Rectal smooth muscle tissue (tissue), 1 donor: ENCODE data around the gene TMEM132D.
"Not testable (repeated sequence)": the region's sequence is repeated elsewhere in the genome, so short reads cannot be mapped to it uniquely, and the experiment has no call there.

Experiments used
- H3K27ac ChIP-seq: one replicate; pipeline ENCODE4 v1.7.0; 2013; ENCODE audit warnings: low read depth, low read length, inconsistent platforms
- H3K27me3 ChIP-seq: one replicate; pipeline ENCODE4 v1.7.0; 2013; ENCODE audit warnings: low read length; ENCODE audit not compliant: control insufficient read depth, insufficient read depth
- H3K36me3 ChIP-seq: one replicate; pipeline ENCODE4 v1.7.0; 2013; ENCODE audit warnings: low read length; ENCODE audit not compliant: control insufficient read depth, insufficient read depth
- H3K4me1 ChIP-seq: one replicate; pipeline ENCODE4 v1.7.0; 2013; ENCODE audit warnings: low read length; ENCODE audit not compliant: control insufficient read depth, insufficient read depth
- H3K4me3 ChIP-seq: one replicate; pipeline ENCODE4 v1.7.0; 2013; ENCODE audit warnings: low read length
- H3K9ac ChIP-seq: one replicate; pipeline ENCODE4 v1.7.0; 2013; ENCODE audit warnings: low read length

The TMEM132D gene

GRCh38 chr12:129549656-129550055 is 354.2 kb downstream of the TMEM132D start:
- H3K9ac ChIP-seq, result no peak overlapping the region
- H3K27me3 ChIP-seq, result no peaks in the 10 kb centered on the region
- no peak overlapping the region for H3K27ac ChIP-seq
- H3K4me3 ChIP-seq, result no peak overlapping the region
- no peaks in the 10 kb centered on the region for H3K36me3 ChIP-seq
- no peaks in the 10 kb centered on the region for H3K4me1 ChIP-seq

GRCh38 chr12:129549020-129549419 is 354.8 kb downstream of the TMEM132D start:
- not testable (repeated sequence) for H3K4me1 ChIP-seq, H3K27ac ChIP-seq, H3K27me3 ChIP-seq, H3K36me3 ChIP-seq, H3K4me3 ChIP-seq, H3K9ac ChIP-seq

GRCh38 chr12:129544716-129545115 is 359.1 kb downstream of the TMEM132D start:
- no peaks in the 10 kb centered on the region for H3K36me3 ChIP-seq
- H3K27ac ChIP-seq, result no peak overlapping the region
- H3K4me1 ChIP-seq, result no peaks in the 10 kb centered on the region

GRCh38 chr12:129540954-129541353 is 362.9 kb downstream of the TMEM132D start:
- no peaks in the 10 kb centered on the region for H3K4me1 ChIP-seq
- H3K36me3 ChIP-seq, result no peaks in the 10 kb centered on the region
- no peaks in the 10 kb centered on the region for H3K27me3 ChIP-seq
- H3K27ac ChIP-seq, result no peak overlapping the region
- no peak overlapping the region for H3K9ac ChIP-seq
- H3K4me3 ChIP-seq, result no peak overlapping the region

More at GRCh38 chr12:129544716-129545115, 359.1 kb downstream of the TMEM132D start:
- Histone ChIP-seq H3K27me3 (no peaks in the 10 kb centered on the region), H3K9ac (no peak overlapping the region), H3K4me3 (no peak overlapping the region)

- no peaks in the 10 kb centered on the region for H3K27me3 ChIP-seq
- no peaks in the 10 kb centered on the region for H3K36me3 ChIP-seq
- H3K9ac ChIP-seq, result no peak overlapping the region
- no peak overlapping the region for H3K27ac ChIP-seq
- no peaks in the 10 kb centered on the region for H3K4me1 ChIP-seq
- no peak overlapping the region for H3K4me3 ChIP-seq
Observed at GRCh38 chr12:129540249-129540648, 363.6 kb downstream of the TMEM132D start.

GRCh38 chr12:129538724-129539335 is 365.0 kb downstream of the TMEM132D start:
- not testable (repeated sequence) for H3K36me3 ChIP-seq, H3K4me1 ChIP-seq, H3K4me3 ChIP-seq, H3K27ac ChIP-seq, H3K9ac ChIP-seq, H3K27me3 ChIP-seq

- H3K9ac ChIP-seq, result no peak overlapping the region
- no peaks in the 10 kb centered on the region for H3K36me3 ChIP-seq
- no peak overlapping the region for H3K27ac ChIP-seq
- H3K4me3 ChIP-seq, result no peak overlapping the region
- H3K4me1 ChIP-seq, result no peaks in the 10 kb centered on the region
- no peaks in the 10 kb centered on the region for H3K27me3 ChIP-seq
Observed at GRCh38 chr12:129538137-129538536, 365.7 kb downstream of the TMEM132D start.

GRCh38 chr12:129534966-129535750 is 368.7 kb downstream of the TMEM132D start:
- H3K4me1 ChIP-seq, result no peaks in the 10 kb centered on the region
- no peak overlapping the region for H3K4me3 ChIP-seq
- no peaks in the 10 kb centered on the region for H3K36me3 ChIP-seq
- H3K27ac ChIP-seq, result no peak overlapping the region
- H3K9ac ChIP-seq, result no peak overlapping the region
- H3K27me3 ChIP-seq, result no peaks in the 10 kb centered on the region

GRCh38 chr12:129532707-129533499 is 370.9 kb downstream of the TMEM132D start:
- no peaks in the 10 kb centered on the region for H3K4me1 ChIP-seq
- no peaks in the 10 kb centered on the region for H3K27me3 ChIP-seq
- H3K4me3 ChIP-seq, result no peak overlapping the region
- no peak overlapping the region for H3K9ac ChIP-seq
- H3K36me3 ChIP-seq, result no peaks in the 10 kb centered on the region
- no peak overlapping the region for H3K27ac ChIP-seq

GRCh38 chr12:129532082-129532481 is 371.7 kb downstream of the TMEM132D start:
- no peaks in the 10 kb centered on the region for H3K4me1 ChIP-seq
- H3K4me3 ChIP-seq, result no peak overlapping the region
- no peak overlapping the region for H3K9ac ChIP-seq
- no peaks in the 10 kb centered on the region for H3K36me3 ChIP-seq
- no peak overlapping the region for H3K27ac ChIP-seq
- no peaks in the 10 kb centered on the region for H3K27me3 ChIP-seq

GRCh38 chr12:129530984-129531383 is 372.8 kb downstream of the TMEM132D start:
- H3K4me3 ChIP-seq, result no peak overlapping the region
- no peaks in the 10 kb centered on the region for H3K27me3 ChIP-seq
- no peak overlapping the region for H3K9ac ChIP-seq
- no peaks in the 10 kb centered on the region for H3K4me1 ChIP-seq
- no peaks in the 10 kb centered on the region for H3K36me3 ChIP-seq
- no peak overlapping the region for H3K27ac ChIP-seq

- H3K9ac ChIP-seq, result no peak overlapping the region
- H3K4me1 ChIP-seq, result no peaks in the 10 kb centered on the region
- H3K27ac ChIP-seq, result no peak overlapping the region
- H3K27me3 ChIP-seq, result no peaks in the 10 kb centered on the region
- H3K36me3 ChIP-seq, result no peaks in the 10 kb centered on the region
- no peak overlapping the region for H3K4me3 ChIP-seq
Observed at GRCh38 chr12:129530517-129530916, 373.3 kb downstream of the TMEM132D start.
